Esophagus muscularis mucosa (tissue), 4 donors: ENCODE measurements around the gene TIMMDC1. TPM values are rescaled to one million over a fixed set of nuclear protein-coding genes. Genes with fewer than 3 reads are reported as not detected.
A peak's percentile ranks its signal among the peaks of the same experiment; 100 is the strongest.

Experiments
- DNase-seq: peaks from one replicate; pipeline ENCODE4 v3.0.0-alpha.2; 2017; ENCODE audit errors: extremely low spot score
- H3K27ac ChIP-seq, 4 donors: fragments of 200-600 bp; sonication (generic); replicated peaks in 1 of 4; 1 replicate in 3 of 4; 2 replicates in 1 of 4; pipeline ENCODE4 v1.5.1; 2016 to 2019; ENCODE audit warnings: mild to moderate bottlenecking in 1 of 4
- H3K27me3 ChIP-seq, 4 donors: fragments of 200-600 bp; sonication (generic); one replicate each; pipeline versions ENCODE4 v1.5.1 to v1.6.0; 2016 to 2019
- H3K36me3 ChIP-seq, 4 donors: fragments of 200-600 bp; sonication (generic); one replicate each; pipeline ENCODE4 v1.5.1; 2016 to 2019
- H3K4me1 ChIP-seq, 4 donors: fragments of 200-600 bp; sonication (generic); one replicate each; pipeline ENCODE4 v1.5.1; 2016 to 2019
- H3K4me3 ChIP-seq, 4 donors: fragments of 200-600 bp; sonication (generic); 1 replicate in 2 of 4; 2 replicates in 2 of 4; pipeline ENCODE4 v1.5.1; 2016 to 2019; ENCODE audit warnings: mild to moderate bottlenecking in 4 of 4, moderate library complexity in 1 of 4
- H3K9me3 ChIP-seq, 4 donors: fragments of 200-600 bp; sonication (generic); 1 replicate in 3 of 4; 2 replicates in 1 of 4; pipeline ENCODE4 v1.5.1; 2016 to 2019
- EP300 ChIP-seq: sonication (generic); formaldehyde crosslinking; IDR thresholded peaks from one replicate; pipeline ENCODE4 v1.6.1; 2017; ENCODE audit warnings: antibody characterized with exemption
- POLR2A ChIP-seq: fragments of 450-650 bp; IDR thresholded peaks from one replicate; pipeline ENCODE4 v1.6.1; 2017; ENCODE audit warnings: antibody characterized with exemption, moderate library complexity, mild to moderate bottlenecking, low read depth
- POLR2AphosphoS5 ChIP-seq, 2 donors: sonication (generic); formaldehyde crosslinking; IDR thresholded peaks; one replicate each; pipeline ENCODE4 v1.6.1; 2017; ENCODE audit warnings: antibody characterized with exemption in 2 of 2
- WGBS: methylation state at CpG from one replicate; pipeline ENCODE4 v1.1.5; 2018; 5-methylcytosine and 5-hydroxymethylcytosine counted together
- intact Hi-C: fragments of 100-400 bp; cut with DNase I; formaldehyde crosslinking; loops from one replicate; pipeline ENCODE4 v1.15.1; 2023
- total RNA-seq, 4 donors: library from RNA; depleted of rRNA; stranded (reverse); fragments of >200 nt; gene quantifications; one replicate each; pipeline versions ENCODE4 v1.1.0 to v1.2.1, GENCODE V29; 2016
- TF ChIP-seq, protein P1 (sequence below), 3 experiments: fragments of 200-600 bp in 2 of 3; fragments of 450-650 bp in 1 of 3; sonication (generic) in 2 of 3; IDR thresholded peaks; one replicate each; pipeline ENCODE4 v1.5.1; 2017 to 2019; ENCODE audit warnings: antibody characterized with exemption in 3 of 3, mild to moderate bottlenecking in 2 of 3, moderate library complexity in 1 of 3

Gene TIMMDC1
- total RNA-seq, 4 donors from 2014 or later: 45.7 to 63.9 (median 54.7) TPM

DNA sequence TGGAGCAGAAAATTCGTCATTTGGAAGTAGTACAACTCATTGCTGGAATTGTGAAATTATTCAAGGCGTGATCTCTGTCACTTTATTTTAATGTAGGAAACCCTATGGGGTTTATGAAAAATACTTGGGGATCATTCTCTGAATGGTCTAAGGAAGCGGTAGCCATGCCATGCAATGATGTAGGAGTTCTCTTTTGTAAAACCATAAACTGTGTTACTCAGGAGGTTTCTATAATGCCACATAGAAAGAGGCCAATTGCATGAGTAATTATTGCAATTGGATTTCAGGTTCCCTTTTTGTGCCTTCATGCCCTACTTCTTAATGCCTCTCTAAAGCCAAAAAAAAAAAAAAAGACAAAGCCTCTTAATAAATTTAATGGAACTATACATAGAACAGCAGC, 5.5 kb upstream of the TIMMDC1 start:
- H3K36me3 ChIP-seq: peaks cover 0 to 43% (median 29%) of the 10 kb centered on the region in 4 donors
- no peak overlapping the region for H3K4me3 ChIP-seq
- 96% methylated on average over 3 of the region's 3 CpGs for WGBS

DNA sequence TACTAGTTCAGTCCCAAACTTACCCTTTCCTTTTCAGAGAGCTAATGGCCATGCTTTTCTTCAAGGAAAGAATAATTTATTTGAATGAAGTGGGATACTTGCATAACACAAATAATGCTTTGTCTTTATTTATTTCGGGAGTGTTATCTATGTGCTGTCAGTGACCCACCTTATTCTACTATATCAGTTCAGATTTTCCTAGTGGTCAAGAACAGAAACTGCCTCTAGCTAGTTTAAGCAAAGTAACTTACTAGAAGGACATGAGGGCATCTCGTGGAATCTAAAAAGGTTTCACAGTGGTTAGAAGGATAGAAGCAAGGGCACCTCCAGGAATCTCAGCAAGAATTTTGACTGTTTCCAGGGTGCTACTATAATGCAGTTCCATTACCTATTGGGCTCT, 3.8 kb upstream of the TIMMDC1 start:
- WGBS: 88% methylated on average over 2 of the region's 2 CpGs
- intact Hi-C loops: loop anchor here (10.0 kb wide), 1 partner anchor 180 kb away; the partner anchor contains the start of gene COX17
- H3K36me3 ChIP-seq: peaks cover 0 to 29% (median 14%) of the 10 kb centered on the region in 4 donors
- TF ChIP-seq POLR2AphosphoS5 (IDR thresholded peaks at IDR 0.05) (no peak), EP300 (no peak), POLR2A (no peak)
- TF ChIP-seq, protein P1, sequence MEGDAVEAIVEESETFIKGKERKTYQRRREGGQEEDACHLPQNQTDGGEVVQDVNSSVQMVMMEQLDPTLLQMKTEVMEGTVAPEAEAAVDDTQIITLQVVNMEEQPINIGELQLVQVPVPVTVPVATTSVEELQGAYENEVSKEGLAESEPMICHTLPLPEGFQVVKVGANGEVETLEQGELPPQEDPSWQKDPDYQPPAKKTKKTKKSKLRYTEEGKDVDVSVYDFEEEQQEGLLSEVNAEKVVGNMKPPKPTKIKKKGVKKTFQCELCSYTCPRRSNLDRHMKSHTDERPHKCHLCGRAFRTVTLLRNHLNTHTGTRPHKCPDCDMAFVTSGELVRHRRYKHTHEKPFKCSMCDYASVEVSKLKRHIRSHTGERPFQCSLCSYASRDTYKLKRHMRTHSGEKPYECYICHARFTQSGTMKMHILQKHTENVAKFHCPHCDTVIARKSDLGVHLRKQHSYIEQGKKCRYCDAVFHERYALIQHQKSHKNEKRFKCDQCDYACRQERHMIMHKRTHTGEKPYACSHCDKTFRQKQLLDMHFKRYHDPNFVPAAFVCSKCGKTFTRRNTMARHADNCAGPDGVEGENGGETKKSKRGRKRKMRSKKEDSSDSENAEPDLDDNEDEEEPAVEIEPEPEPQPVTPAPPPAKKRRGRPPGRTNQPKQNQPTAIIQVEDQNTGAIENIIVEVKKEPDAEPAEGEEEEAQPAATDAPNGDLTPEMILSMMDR (IDR thresholded peaks at IDR 0.05): no peak
- H3K27me3 ChIP-seq: no peaks in the 10 kb centered on the region
- no peak overlapping the region for H3K4me3 ChIP-seq
- H3K9me3 ChIP-seq: no peaks in the 10 kb centered on the region
- no peak overlapping the region for H3K27ac ChIP-seq
- no peak for DNase-seq
- peaks cover 8 to 15% (median 14%) of the 10 kb centered on the region in 4 donors for H3K4me1 ChIP-seq

More for the DNA sequence above, 5.5 kb upstream of the TIMMDC1 start:
- Histone ChIP-seq H3K4me1 (peaks cover 3 to 7% (median 6%) of the 10 kb centered on the region in 4 donors), H3K27ac (no peak overlapping the region), H3K27me3 (no peaks in the 10 kb centered on the region), H3K9me3 (no peaks in the 10 kb centered on the region)
- no peak for DNase-seq
- intact Hi-C loops: loop anchor here (10.0 kb wide), 1 partner anchor 182 kb away; the partner anchor contains the start of gene COX17
- TF ChIP-seq POLR2A: no peak
- TF ChIP-seq, protein P1 (IDR thresholded peaks at IDR 0.05): no peak
- TF ChIP-seq EP300: no peak
- no peak for TF ChIP-seq POLR2AphosphoS5 (IDR thresholded peaks at IDR 0.05)

DNA sequence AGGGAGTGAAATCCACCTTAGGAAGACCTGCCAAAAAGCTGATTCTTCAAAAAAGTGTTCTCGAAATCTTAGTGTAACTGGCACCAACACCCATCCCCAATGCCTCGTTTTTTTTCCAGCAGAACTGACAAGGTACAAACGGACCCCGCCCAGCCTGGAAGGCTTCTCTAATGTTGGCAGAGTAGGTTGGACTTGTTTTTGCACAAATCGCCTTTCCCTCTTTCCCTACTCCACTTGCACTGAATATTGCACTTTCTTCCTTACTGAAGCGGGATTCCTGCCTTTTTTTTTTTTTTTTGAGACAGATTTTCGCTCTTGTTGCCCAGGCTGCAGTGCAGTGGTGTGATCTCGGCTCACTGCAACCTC, 544 bp upstream of the TIMMDC1 start:
- Histone ChIP-seq H3K9me3 (no peaks in the 10 kb centered on the region), H3K27me3 (no peaks in the 10 kb centered on the region), H3K27ac (peak overlapping the region; percentile 82 to 93 (median 90)), H3K4me3 (peak overlapping the region; percentile 67 to 86 (median 71)), H3K36me3 (peaks cover 0 to 12% (median 4%) of the 10 kb centered on the region in 4 donors), H3K4me1 (peaks cover 27 to 46% (median 44%) of the 10 kb centered on the region in 4 donors)
- WGBS: 9% methylated on average over 8 of the region's 8 CpGs
- intact Hi-C loops: loop anchor here (10.0 kb wide), 1 partner anchor 177 kb away; the partner anchor contains the start of gene COX17
- TF ChIP-seq POLR2AphosphoS5 (IDR thresholded peaks at IDR 0.05) (no peak), EP300 (no peak), POLR2A (no peak)
- TF ChIP-seq, protein P1 (IDR thresholded peaks at IDR 0.05): no peak
- DNase-seq: no peak

GRCh38 chr3:119500265-119500664, 1.9 kb downstream of the TIMMDC1 start:
- TF ChIP-seq, protein P1 (IDR thresholded peaks at IDR 0.05): no peak
- TF ChIP-seq POLR2AphosphoS5 (IDR thresholded peaks at IDR 0.05): no peak
- TF ChIP-seq POLR2A: no peak
- no peak for TF ChIP-seq EP300
- 81% methylated on average over 4 of the region's 4 CpGs for WGBS
- Histone ChIP-seq H3K4me1 (peaks cover 27 to 46% (median 44%) of the 10 kb centered on the region in 4 donors), H3K27ac (peak overlapping the region in 1 of 4 donors; percentile 2), H3K9me3 (no peaks in the 10 kb centered on the region), H3K27me3 (no peaks in the 10 kb centered on the region), H3K4me3 (peak overlapping the region in 3 of 4 donors; percentile 6 to 86 (median 67)), H3K36me3 (peaks cover 0 to 32% (median 20%) of the 10 kb centered on the region in 4 donors)
- intact Hi-C loops: no loop called here
- DNase-seq: no peak

DNA sequence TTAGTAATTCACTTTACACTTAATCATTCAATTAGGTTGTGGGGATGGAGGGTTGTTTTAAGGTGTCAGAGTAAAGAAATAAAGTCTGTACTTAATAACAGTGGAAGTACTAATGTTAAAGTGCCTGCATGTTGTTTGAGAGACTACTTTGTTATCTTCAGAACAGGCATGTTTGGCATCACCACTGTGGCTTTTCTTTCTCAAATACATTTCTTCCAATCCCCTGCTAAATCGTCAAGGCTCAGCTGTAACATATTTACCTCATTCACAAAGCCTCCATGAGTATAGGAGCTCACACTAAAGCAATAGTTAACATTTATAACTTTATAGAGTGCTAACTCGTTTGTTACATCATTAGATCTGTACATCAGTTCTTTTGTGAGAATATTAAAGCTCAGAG, 2.6 kb downstream of the TIMMDC1 start:
- TF ChIP-seq EP300: no peak
- TF ChIP-seq POLR2A: no peak
- TF ChIP-seq, protein P1 (IDR thresholded peaks at IDR 0.05): no peak
- no peak for TF ChIP-seq POLR2AphosphoS5 (IDR thresholded peaks at IDR 0.05)
- Histone ChIP-seq H3K4me3 (peak overlapping the region in 3 of 4 donors; percentile 6 to 86 (median 67)), H3K27ac (no peak overlapping the region), H3K4me1 (peaks cover 27 to 46% (median 44%) of the 10 kb centered on the region in 4 donors), H3K9me3 (no peaks in the 10 kb centered on the region), H3K36me3 (peaks cover 0 to 38% (median 27%) of the 10 kb centered on the region in 4 donors), H3K27me3 (no peaks in the 10 kb centered on the region)
- no peak for DNase-seq
- 43% methylated on average over 2 of the region's 2 CpGs for WGBS
- intact Hi-C loops: no loop called here
